B cell (primary cell): ENCODE data around the gene IDI2. TPM values are rescaled to one million over a fixed set of nuclear protein-coding genes. Genes with fewer than 3 reads are reported as not detected.
"Not testable (repeated sequence)": the region's sequence is repeated elsewhere in the genome, so short reads cannot be mapped to it uniquely, and the experiment has no call there.

Experiments
- ATAC-seq: fragments of 200-7000 bp; cut with Tn5 transposase; one replicate; pipeline ENCODE4 v1.10.0; 2021; ENCODE audit warnings: low read depth, mild to moderate bottlenecking, moderate number of reproducible peaks, moderate library complexity
- CTCF ChIA-PET: fragments of 350-600 bp; sonication (Branson Sonifier 250); formaldehyde crosslinking; loops from one replicate; lab custom pipeline; 2021; ENCODE audit warnings: antibody characterized with exemption, inconsistent platforms; lab: Charles Lee
- POLR2A ChIA-PET: fragments of 350-600 bp; sonication (Branson Sonifier 250); formaldehyde crosslinking; loops from one replicate; lab custom pipeline; 2021; ENCODE audit warnings: antibody characterized with exemption; lab: Charles Lee
- DNase-seq: peaks from one replicate; pipeline ENCODE4 v3.0.0; 2013
- H2AFZ ChIP-seq: 2 replicates; pipeline ENCODE4 v1.6.1; 2012; ENCODE audit warnings: mild to moderate bottlenecking, low read depth, low read length; ENCODE audit not compliant: insufficient read depth, poor library complexity, severe bottlenecking
- H3K27ac ChIP-seq, 2 donors: 1 replicate in 1 of 2; 2 replicates in 1 of 2; pipeline ENCODE4 v1.5.1; 2012 to 2013; ENCODE audit warnings: low read length in 2 of 2, mild to moderate bottlenecking in 2 of 2, moderate library complexity in 1 of 2
- H3K27me3 ChIP-seq, 4 experiments: fragments of 200-600 bp in 1 of 4; sonication (generic) in 1 of 4; replicated peaks in 1 of 4; 1 replicate in 2 of 4; 2 replicates in 2 of 4; pipeline versions ENCODE4 v1.6.1 to v1.7.0; 2013 to 2016; ENCODE audit warnings: low read length in 3 of 4, mild to moderate bottlenecking in 2 of 4, mixed read lengths in 1 of 4, moderate library complexity in 1 of 4; ENCODE audit not compliant: insufficient read depth in 4 of 4, control insufficient read depth in 3 of 4; ENCODE audit errors: control extremely low read depth in 1 of 4
- H3K36me3 ChIP-seq, 2 experiments: replicated peaks in 1 of 2; 1 replicate in 1 of 2; 2 replicates in 1 of 2; pipeline versions ENCODE4 v1.6.1 to v1.7.1; 2013; ENCODE audit warnings: low read length in 1 of 2; ENCODE audit not compliant: insufficient read depth in 2 of 2, control insufficient read depth in 1 of 2; ENCODE audit errors: control extremely low read depth in 1 of 2, extremely low read depth in 1 of 2
- H3K4me1 ChIP-seq, 2 donors: fragments of 200-600 bp in 1 of 2; sonication (generic) in 1 of 2; 1 replicate in 1 of 2; 2 replicates in 1 of 2; pipeline versions ENCODE4 v1.5.1 to v1.6.1; 2013 to 2017; ENCODE audit warnings: low read length in 2 of 2; ENCODE audit not compliant: control insufficient read depth in 2 of 2, insufficient read depth in 2 of 2
- H3K4me2 ChIP-seq: replicated peaks from 2 replicates; pipeline ENCODE3; 2012; ENCODE audit warnings: mild to moderate bottlenecking, low read depth, low read length; ENCODE audit not compliant: poor library complexity, severe bottlenecking
- H3K4me3 ChIP-seq, 5 experiments: fragments of 200-600 bp in 1 of 5; sonication (generic) in 1 of 5; 1 replicate in 3 of 5; 2 replicates in 2 of 5; pipeline versions ENCODE4 v1.5.1 to v1.7.0; 2011 to 2016; ENCODE audit warnings: low read length in 4 of 5, mild to moderate bottlenecking in 4 of 5, low read depth in 2 of 5, control low read depth in 1 of 5, moderate library complexity in 1 of 5; ENCODE audit not compliant: insufficient read depth in 1 of 5; ENCODE audit errors: control extremely low read depth in 1 of 5, extremely low read depth in 1 of 5
- H3K79me2 ChIP-seq: fragments of 200-600 bp; sonication (generic); one replicate; pipeline ENCODE4 v1.6.0; 2016; ENCODE audit warnings: low read length; ENCODE audit not compliant: control insufficient read depth, insufficient read depth
- H3K9ac ChIP-seq: fragments of 200-600 bp; sonication (generic); 2 replicates; pipeline ENCODE4 v1.6.1; 2017; ENCODE audit warnings: mild to moderate bottlenecking, low read length, moderate library complexity
- H3K9me3 ChIP-seq, 3 donors: one replicate each; pipeline versions ENCODE4 v1.6.1 to v1.7.1; 2013; ENCODE audit warnings: low read length in 2 of 3; ENCODE audit not compliant: control insufficient read depth in 2 of 3, insufficient read depth in 1 of 3; ENCODE audit errors: control extremely low read depth in 1 of 3
- H4K20me1 ChIP-seq: 2 replicates; pipeline ENCODE4 v1.6.0; 2012; ENCODE audit warnings: mild to moderate bottlenecking, low read length; ENCODE audit not compliant: insufficient read depth, control insufficient read depth, poor library complexity, severe bottlenecking
- H3K27ac Mint-ChIP-seq: one replicate; pipeline ENCODE4 v1.8.0; 2021; ENCODE audit warnings: mixed read lengths
- H3K27me3 Mint-ChIP-seq: one replicate; pipeline ENCODE4 v1.8.0; 2021; ENCODE audit warnings: mixed read lengths
- H3K4me1 Mint-ChIP-seq: one replicate; pipeline ENCODE4 v1.8.0; 2021; ENCODE audit warnings: mixed read lengths
- H3K4me3 Mint-ChIP-seq: one replicate; pipeline ENCODE4 v1.8.0; 2021; ENCODE audit warnings: mixed read lengths
- H3K9me3 Mint-ChIP-seq: one replicate; pipeline ENCODE4 v1.8.0; 2022; ENCODE audit warnings: mixed read lengths; ENCODE audit not compliant: insufficient read depth
- CTCF ChIP-seq: fragments of 200-600 bp; IDR thresholded peaks from one replicate; pipeline ENCODE4 v1.8.0; 2022; ENCODE audit warnings: antibody characterized with exemption, mild to moderate bottlenecking
- EZH2 ChIP-seq: IDR thresholded peaks from 2 replicates; pipeline ENCODE4 v1.6.1; 2012; ENCODE audit warnings: borderline replicate concordance, low read depth, mild to moderate bottlenecking, moderate library complexity, low read length; ENCODE audit not compliant: insufficient read depth, poor library complexity, severe bottlenecking
- WGBS: methylation state at CpG from one replicate; pipeline ENCODE4 v1.1.5; 2013; ENCODE audit warnings: missing lambda C conversion rate; ENCODE audit not compliant: insufficient coverage; 5-methylcytosine and 5-hydroxymethylcytosine counted together
- intact Hi-C: fragments of 100-400 bp; cut with micrococcal nuclease; formaldehyde crosslinking; loops from one replicate; pipeline ENCODE4 v1.10.0; 2022
- polyA plus RNA-seq: library from polyadenylated mRNA; depleted of rRNA; stranded (reverse); fragments of >200 nt; gene quantifications from 2 replicates; pipeline ENCODE4 v1.2.3, GENCODE V29; 2012
- total RNA-seq, 2 donors: library from RNA; stranded (reverse); fragments of 120-200 nt in 1 of 2; gene quantifications; 1 replicate in 1 of 2; 2 replicates in 1 of 2; pipeline versions ENCODE4 v1.2.3 to v1.2.4, GENCODE V29; 2013 to 2022

The IDI2 gene
- total and polyA plus RNA-seq, 2 donors (not counting 1 experiment from before 2014, with no cell fraction given) = not detected

- H3K9me3 ChIP-seq = no peaks in the 10 kb centered on the region
- peaks cover 31 to 35% of the 10 kb centered on the region in 2 donors for H3K4me1 ChIP-seq
- Mint-ChIP-seq H3K4me1 (peaks cover 51% of the 10 kb centered on the region), H3K9me3 (no peaks in the 10 kb centered on the region), H3K27ac (no peak overlapping the region), H3K4me3 (no peak overlapping the region), H3K27me3 (no peaks in the 10 kb centered on the region)
- no peak for TF ChIP-seq CTCF
- no peak for TF ChIP-seq EZH2
- no peaks in the 10 kb centered on the region for H3K27me3 ChIP-seq
- no peak overlapping the region for H3K9ac ChIP-seq
- no peak overlapping the region for H3K4me3 ChIP-seq
- H3K4me2 ChIP-seq = no peak overlapping the region
- CTCF ChIA-PET = no interaction called here
- no peak for ATAC-seq
- no CpG with 5 or more reads among the region's 9 CpGs for WGBS
- intact Hi-C loops = loop anchor here (5.0 to 10.0 kb wide), 2 partner anchors 189 to 727 kb away; no protein-coding TSS in a partner anchor
- POLR2A ChIA-PET = no interaction called here
- H3K36me3 ChIP-seq = peaks cover 3 to 44% of the 10 kb centered on the region in 2 experiments
- H2AFZ ChIP-seq = no peak overlapping the region
- no peak for DNase-seq
- H3K79me2 ChIP-seq = peaks cover 23% of the 10 kb centered on the region
- peaks cover 9% of the 10 kb centered on the region for H4K20me1 ChIP-seq
- H3K27ac ChIP-seq = no peak overlapping the region
Measured at GRCh38 chr10:1041514-1041913, 15.9 kb upstream of the IDI2 start.

- Mint-ChIP-seq H3K9me3 (no peaks in the 10 kb centered on the region), H3K27me3 (no peaks in the 10 kb centered on the region), H3K4me1 (peaks cover 49% of the 10 kb centered on the region), H3K27ac (no peak overlapping the region), H3K4me3 (no peak overlapping the region)
- 80% methylated on average over 1 of the region's 3 CpGs for WGBS
- DNase-seq = no peak
- Histone ChIP-seq H3K9me3 (no peaks in the 10 kb centered on the region), H2AFZ (no peak overlapping the region), H3K27ac (no peak overlapping the region), H3K9ac (no peak overlapping the region), H3K4me3 (no peak overlapping the region), H3K4me1 (peaks cover 19 to 27% of the 10 kb centered on the region in 2 donors), H3K27me3 (no peaks in the 10 kb centered on the region), H3K4me2 (no peak overlapping the region), H3K36me3 (peaks cover 3 to 46% of the 10 kb centered on the region in 2 experiments), H4K20me1 (no peaks in the 10 kb centered on the region), H3K79me2 (peaks cover 9% of the 10 kb centered on the region)
- TF ChIP-seq CTCF (no peak), EZH2 (no peak)
- POLR2A ChIA-PET = no interaction called here
- CTCF ChIA-PET = no interaction called here
- intact Hi-C loops = loop anchor here (5.0 to 10.0 kb wide), 2 partner anchors 188 to 725 kb away; no protein-coding TSS in a partner anchor
- ATAC-seq = no peak
Measured at GRCh38 chr10:1040133-1040532, 14.5 kb upstream of the IDI2 start.

- H3K4me2 ChIP-seq, H2AFZ ChIP-seq, H3K27me3 ChIP-seq, DNase-seq, H3K4me3 ChIP-seq, H3K9ac ChIP-seq, CTCF ChIA-PET, ATAC-seq, H3K4me3 Mint-ChIP-seq, H4K20me1 ChIP-seq, H3K27me3 Mint-ChIP-seq, H3K9me3 ChIP-seq, H3K27ac Mint-ChIP-seq, H3K27ac ChIP-seq, H3K9me3 Mint-ChIP-seq, POLR2A ChIA-PET, intact Hi-C loops, H3K79me2 ChIP-seq: not testable (repeated sequence)
- Histone ChIP-seq H3K36me3 (peaks cover 3 to 46% of the 10 kb centered on the region in 2 experiments), H3K4me1 (peaks cover 6 to 14% of the 10 kb centered on the region in 2 donors)
- 95% methylated on average over 3 of the region's 20 CpGs for WGBS
- peaks cover 35% of the 10 kb centered on the region for H3K4me1 Mint-ChIP-seq
Measured at GRCh38 chr10:1038769-1039168, 13.1 kb upstream of the IDI2 start.
